Measurements from ENCODE around the gene GPN2.

DNA sequence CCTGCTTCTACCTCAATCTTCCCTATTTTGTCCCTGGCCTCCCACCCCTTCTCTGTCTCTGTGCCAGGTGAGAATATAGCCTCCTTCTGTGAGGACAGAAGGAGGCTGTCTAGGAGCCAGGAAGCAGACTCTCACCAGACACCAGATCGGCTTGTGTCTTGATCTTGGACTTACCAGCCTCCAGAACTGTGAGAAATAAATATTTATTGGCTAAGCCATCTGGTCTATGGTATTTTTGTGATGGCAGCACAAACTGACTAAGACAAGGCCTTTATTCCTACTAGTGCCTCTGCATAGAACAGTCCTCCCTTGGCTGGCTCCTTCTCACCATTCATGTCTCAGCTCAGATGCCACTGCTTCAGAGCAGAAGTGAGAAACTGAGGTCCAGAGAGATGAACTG lies 1.9 kb downstream of the GPN2 start:
- TF ChIP-seq ZNF70 (CRISPR knock-in tag; IDR thresholded peaks at IDR 0.05) (no peak), ARNTL (CRISPR knock-in tag; IDR thresholded peaks at IDR 0.05; ENCODE audit: borderline replicate concordance, low read depth) (no peak), ISL1 (CRISPR knock-in tag; IDR thresholded peaks at IDR 0.05) (no peak), ZNF8 (CRISPR knock-in tag; IDR thresholded peaks at IDR 0.05) (no peak), BACH2 (CRISPR knock-in tag; IDR thresholded peaks at IDR 0.05; ENCODE audit: borderline replicate concordance) (no peak), OSR1 (CRISPR knock-in tag; IDR thresholded peaks at IDR 0.05) (no peak), ZFP3 (CRISPR knock-in tag; IDR thresholded peaks at IDR 0.05) (no peak)

All from SK-N-SH treated with all-trans-retinoic acid at 6 μM for 48 hours (cell line).